ENCODE measurements around the gene SMARCE1. TPM values are rescaled to one million over a fixed set of nuclear protein-coding genes. Genes with fewer than 3 reads are reported as not detected.
"Not testable (repeated sequence)": the region's sequence is repeated elsewhere in the genome, so short reads cannot be mapped to it uniquely, and the experiment has no call there.

The SMARCE1 gene
- total RNA-seq, 1 donor from 2014 or later: 89.5 TPM

DNA sequence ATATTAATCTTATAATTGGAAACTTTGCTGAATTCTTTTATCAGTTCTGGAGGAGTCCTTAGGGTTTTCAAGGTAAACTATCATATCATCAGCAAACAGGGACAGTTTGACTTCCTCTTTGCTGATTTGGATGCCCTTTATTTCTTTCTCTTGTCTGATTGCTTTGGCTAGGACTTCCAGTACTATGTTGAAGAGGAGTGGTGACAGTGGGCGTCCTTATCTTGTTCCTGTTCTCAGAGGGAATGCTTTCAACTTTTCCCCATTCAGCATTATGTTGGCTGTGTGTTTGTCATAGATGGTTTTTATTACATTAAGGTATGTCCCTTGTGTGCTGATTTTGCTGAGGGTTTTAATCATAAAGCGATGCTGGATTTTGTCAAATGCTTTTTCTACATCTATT lies 62.7 kb downstream of the SMARCE1 start:
- not testable (repeated sequence) for H3K79me2 ChIP-seq (ENCODE audit: insufficient read depth, low read length); H3K27ac Mint-ChIP-seq (ENCODE audit: unreplicated experiment); H3K4me3 Mint-ChIP-seq (ENCODE audit: unreplicated experiment); H3K9me3 ChIP-seq (ENCODE audit: insufficient read depth, low read depth, low read length); H3K4me2 ChIP-seq (ENCODE audit: low read length); H3K4me1 Mint-ChIP-seq (ENCODE audit: low read depth, unreplicated experiment); H4K20me1 ChIP-seq (ENCODE audit: insufficient read depth, low read length); H3K27ac ChIP-seq (ENCODE audit: low read depth, low read length); H3K9ac ChIP-seq (ENCODE audit: low read length); H3K36me3 ChIP-seq (ENCODE audit: insufficient read depth, low read length); H2AFZ ChIP-seq (ENCODE audit: low read depth, low read length); DNase-seq (ENCODE audit: low read depth); H3K4me3 ChIP-seq (ENCODE audit: insufficient read depth, low read depth, low read length); FAIRE-seq; H3K36me3 Mint-ChIP-seq (ENCODE audit: low read depth, unreplicated experiment); H3K4me1 ChIP-seq (ENCODE audit: insufficient read depth, low read length)
- peaks cover 19% of the 10 kb centered on the region for H3K9me3 Mint-ChIP-seq (ENCODE audit: unreplicated experiment)
- peaks cover 27% of the 10 kb centered on the region for H3K27me3 ChIP-seq (ENCODE audit: insufficient read depth, low read length)
- H3K27me3 Mint-ChIP-seq (ENCODE audit: low read depth, unreplicated experiment): peaks cover 27% of the 10 kb centered on the region

DNA sequence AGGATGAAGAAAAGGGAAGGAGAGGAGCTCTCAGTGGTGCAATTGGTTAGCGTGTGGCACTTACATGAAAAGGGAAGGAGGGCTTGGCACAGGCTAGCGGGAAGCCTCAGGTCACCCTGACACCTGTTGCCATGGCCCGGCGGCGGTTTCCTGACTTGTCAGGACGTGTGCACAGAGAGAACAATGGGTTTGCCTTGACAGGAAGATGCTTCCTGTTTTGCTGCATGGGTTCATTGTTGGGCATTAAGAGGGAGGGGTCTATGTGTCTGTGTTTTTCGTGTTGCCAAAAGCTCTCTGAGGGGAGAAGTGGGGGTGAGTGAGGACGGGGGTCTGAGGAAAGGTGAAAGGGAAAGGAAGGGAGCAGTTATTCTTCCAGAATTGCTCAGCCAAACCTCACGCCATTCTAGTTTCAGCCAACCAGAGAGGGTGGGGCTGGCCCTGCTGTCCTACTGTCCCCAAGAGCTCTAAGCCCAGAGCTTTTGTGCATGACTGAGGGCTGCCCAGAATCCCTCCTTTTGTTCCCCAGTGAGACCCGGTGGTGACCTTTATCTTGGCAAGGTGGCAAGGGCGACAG lies 65.2 kb downstream of the SMARCE1 start:
- no peaks in the 10 kb centered on the region for H3K36me3 Mint-ChIP-seq (ENCODE audit: low read depth, unreplicated experiment)
- DNase-seq (ENCODE audit: low read depth): no peak
- Histone ChIP-seq H3K4me1 (ENCODE audit: insufficient read depth, low read length) (no peaks in the 10 kb centered on the region), H3K9me3 (ENCODE audit: insufficient read depth, low read depth, low read length) (no peaks in the 10 kb centered on the region), H3K79me2 (ENCODE audit: insufficient read depth, low read length) (no peaks in the 10 kb centered on the region), H2AFZ (ENCODE audit: low read depth, low read length) (no peak overlapping the region), H3K4me2 (ENCODE audit: low read length) (no peak overlapping the region), H3K4me3 (ENCODE audit: insufficient read depth, low read depth, low read length) (no peak overlapping the region), H4K20me1 (ENCODE audit: insufficient read depth, low read length) (no peaks in the 10 kb centered on the region), H3K36me3 (ENCODE audit: insufficient read depth, low read length) (no peaks in the 10 kb centered on the region), H3K27ac (ENCODE audit: low read depth, low read length) (no peak overlapping the region), H3K27me3 (ENCODE audit: insufficient read depth, low read length) (peaks cover 13% of the 10 kb centered on the region), H3K9ac (ENCODE audit: low read length) (no peak overlapping the region)
- no peak overlapping the region for H3K4me3 Mint-ChIP-seq (ENCODE audit: unreplicated experiment)
- peaks cover 13% of the 10 kb centered on the region for H3K9me3 Mint-ChIP-seq (ENCODE audit: unreplicated experiment)
- TF ChIP-seq, protein P1, sequence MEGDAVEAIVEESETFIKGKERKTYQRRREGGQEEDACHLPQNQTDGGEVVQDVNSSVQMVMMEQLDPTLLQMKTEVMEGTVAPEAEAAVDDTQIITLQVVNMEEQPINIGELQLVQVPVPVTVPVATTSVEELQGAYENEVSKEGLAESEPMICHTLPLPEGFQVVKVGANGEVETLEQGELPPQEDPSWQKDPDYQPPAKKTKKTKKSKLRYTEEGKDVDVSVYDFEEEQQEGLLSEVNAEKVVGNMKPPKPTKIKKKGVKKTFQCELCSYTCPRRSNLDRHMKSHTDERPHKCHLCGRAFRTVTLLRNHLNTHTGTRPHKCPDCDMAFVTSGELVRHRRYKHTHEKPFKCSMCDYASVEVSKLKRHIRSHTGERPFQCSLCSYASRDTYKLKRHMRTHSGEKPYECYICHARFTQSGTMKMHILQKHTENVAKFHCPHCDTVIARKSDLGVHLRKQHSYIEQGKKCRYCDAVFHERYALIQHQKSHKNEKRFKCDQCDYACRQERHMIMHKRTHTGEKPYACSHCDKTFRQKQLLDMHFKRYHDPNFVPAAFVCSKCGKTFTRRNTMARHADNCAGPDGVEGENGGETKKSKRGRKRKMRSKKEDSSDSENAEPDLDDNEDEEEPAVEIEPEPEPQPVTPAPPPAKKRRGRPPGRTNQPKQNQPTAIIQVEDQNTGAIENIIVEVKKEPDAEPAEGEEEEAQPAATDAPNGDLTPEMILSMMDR (IDR thresholded peaks at IDR 0.05; ENCODE audit: insufficient read depth, low read depth, low read length): no peak
- no peak for TF ChIP-seq EZH2 (IDR thresholded peaks at IDR 0.05; ENCODE audit: insufficient read depth, low read length)
- H3K27me3 Mint-ChIP-seq (ENCODE audit: low read depth, unreplicated experiment): peaks cover 18% of the 10 kb centered on the region
- no peak for FAIRE-seq
- no peak overlapping the region for H3K27ac Mint-ChIP-seq (ENCODE audit: unreplicated experiment)
- H3K4me1 Mint-ChIP-seq (ENCODE audit: low read depth, unreplicated experiment): no peaks in the 10 kb centered on the region

DNA sequence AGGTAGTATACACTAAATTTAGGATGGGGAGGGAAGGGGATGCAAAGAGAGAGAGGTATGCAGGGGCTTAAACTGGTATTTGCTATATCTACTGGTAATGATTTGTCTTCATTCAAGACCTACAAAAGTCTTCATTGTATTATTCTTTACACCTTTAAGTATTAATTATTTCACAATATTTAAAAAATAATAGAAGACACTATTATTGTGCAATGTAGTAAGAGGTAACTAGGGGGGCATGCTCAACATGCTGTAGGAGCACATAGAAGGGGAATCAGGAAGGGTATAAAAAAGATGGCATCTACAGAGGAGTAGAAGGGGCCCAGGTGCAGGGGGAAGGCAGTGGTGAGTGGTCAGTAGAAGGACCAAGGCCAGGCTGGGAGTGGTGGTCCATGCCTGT lies 67.5 kb downstream of the SMARCE1 start:
- no peaks in the 10 kb centered on the region for H3K4me1 ChIP-seq (ENCODE audit: insufficient read depth, low read length)
- no peak overlapping the region for H3K4me3 ChIP-seq (ENCODE audit: insufficient read depth, low read depth, low read length)
- DNase-seq (ENCODE audit: low read depth) (no peak), FAIRE-seq (no peak)
- Mint-ChIP-seq H3K9me3 (ENCODE audit: unreplicated experiment) (peaks cover 13% of the 10 kb centered on the region), H3K4me1 (ENCODE audit: low read depth, unreplicated experiment) (no peaks in the 10 kb centered on the region), H3K27me3 (ENCODE audit: low read depth, unreplicated experiment) (peaks cover 17% of the 10 kb centered on the region), H3K4me3 (ENCODE audit: unreplicated experiment) (no peak overlapping the region), H3K27ac (ENCODE audit: unreplicated experiment) (no peak overlapping the region), H3K36me3 (ENCODE audit: low read depth, unreplicated experiment) (no peaks in the 10 kb centered on the region)
- H3K9ac ChIP-seq (ENCODE audit: low read length): no peak overlapping the region
- H3K79me2 ChIP-seq (ENCODE audit: insufficient read depth, low read length): no peaks in the 10 kb centered on the region
- no peak overlapping the region for H3K27ac ChIP-seq (ENCODE audit: low read depth, low read length)
- H3K36me3 ChIP-seq (ENCODE audit: insufficient read depth, low read length): no peaks in the 10 kb centered on the region
- no peaks in the 10 kb centered on the region for H4K20me1 ChIP-seq (ENCODE audit: insufficient read depth, low read length)
- peaks cover 12% of the 10 kb centered on the region for H3K27me3 ChIP-seq (ENCODE audit: insufficient read depth, low read length)
- no peak overlapping the region for H3K4me2 ChIP-seq (ENCODE audit: low read length)
- H3K9me3 ChIP-seq (ENCODE audit: insufficient read depth, low read depth, low read length): no peaks in the 10 kb centered on the region
- no peak overlapping the region for H2AFZ ChIP-seq (ENCODE audit: low read depth, low read length)
- TF ChIP-seq, protein P1 (IDR thresholded peaks at IDR 0.05; ENCODE audit: insufficient read depth, low read depth, low read length): no peak
- no peak for TF ChIP-seq EZH2 (IDR thresholded peaks at IDR 0.05; ENCODE audit: insufficient read depth, low read length)
